CD4-positive, alpha-beta T cell treated with Interleukin-4 for 4 hours (primary cell): Measurements from ENCODE around the gene NOL4L.

ENCODE experiments used
- DNase-seq: peaks from one replicate; pipeline ENCODE4 v3.0.0-alpha.2; 2020

Gene NOL4L

GRCh38 chr20:32397567-32398084 lies 187.5 kb downstream of the NOL4L start:
- no peak for DNase-seq

GRCh38 chr20:32396646-32397160 lies 188.4 kb downstream of the NOL4L start:
- DNase-seq: no peak

GRCh38 chr20:32395066-32395465 lies 190.1 kb downstream of the NOL4L start:
- DNase-seq: no peak
